GM08714 (cell line): ENCODE data around the gene SLC37A1.
A peak's percentile ranks its signal among the peaks of the same experiment; 100 is the strongest.

Experiments
- H3K4me3 ChIP-seq: fragments of 200-500 bp; sonication (Bioruptor generic); 2 replicates; pipeline ENCODE4 v1.5.1; 2014; ENCODE audit warnings: mild to moderate bottlenecking, low read length, inconsistent platforms
- ZNF274 ChIP-seq: IDR thresholded peaks from 2 replicates; pipeline ENCODE4 v1.6.1; 2012; ENCODE audit warnings: mild to moderate bottlenecking, low read depth, low read length

Gene SLC37A1

GRCh38 chr21:42535602-42536171 is 22.0 kb downstream of the SLC37A1 start:
- TF ChIP-seq ZNF274: no peak
- peak overlapping the region; percentile 0; the same call in 1 of the 2 replicates for H3K4me3 ChIP-seq

GRCh38 chr21:42536601-42537000 is 22.9 kb downstream of the SLC37A1 start:
- no peak for TF ChIP-seq ZNF274
- H3K4me3 ChIP-seq: no peak overlapping the region

- TF ChIP-seq ZNF274: no peak
- no peak overlapping the region for H3K4me3 ChIP-seq
Measured at GRCh38 chr21:42537106-42537742, 23.6 kb downstream of the SLC37A1 start.

- no peak for TF ChIP-seq ZNF274
- no peak overlapping the region for H3K4me3 ChIP-seq
Measured at GRCh38 chr21:42538479-42539275, 25.0 kb downstream of the SLC37A1 start.

- TF ChIP-seq ZNF274: no peak
Measured at GRCh38 chr21:42539342-42539741, 25.7 kb downstream of the SLC37A1 start.

GRCh38 chr21:42539931-42540343 is 26.3 kb downstream of the SLC37A1 start:
- no peak for TF ChIP-seq ZNF274
- H3K4me3 ChIP-seq: no peak overlapping the region

More at GRCh38 chr21:42539342-42539741, 25.7 kb downstream of the SLC37A1 start:
- no peak overlapping the region for H3K4me3 ChIP-seq

- H3K4me3 ChIP-seq: no peak overlapping the region
- no peak for TF ChIP-seq ZNF274
Measured at GRCh38 chr21:42540396-42540795, 26.7 kb downstream of the SLC37A1 start.

GRCh38 chr21:42541174-42541573 is 27.5 kb downstream of the SLC37A1 start:
- no peak overlapping the region for H3K4me3 ChIP-seq
- TF ChIP-seq ZNF274: no peak

- no peak overlapping the region for H3K4me3 ChIP-seq
- no peak for TF ChIP-seq ZNF274
Measured at GRCh38 chr21:42541618-42542017, 28.0 kb downstream of the SLC37A1 start.

GRCh38 chr21:42542196-42542595 is 28.5 kb downstream of the SLC37A1 start:
- TF ChIP-seq ZNF274: no peak
- H3K4me3 ChIP-seq: no peak overlapping the region

- no peak overlapping the region for H3K4me3 ChIP-seq
- no peak for TF ChIP-seq ZNF274
Measured at GRCh38 chr21:42542596-42542995, 28.9 kb downstream of the SLC37A1 start.

- H3K4me3 ChIP-seq: no peak overlapping the region
- no peak for TF ChIP-seq ZNF274
Measured at GRCh38 chr21:42543106-42543847, 29.6 kb downstream of the SLC37A1 start.

GRCh38 chr21:42544544-42544943 is 30.9 kb downstream of the SLC37A1 start:
- TF ChIP-seq ZNF274: no peak
- H3K4me3 ChIP-seq: no peak overlapping the region

GRCh38 chr21:42545317-42545716 is 31.7 kb downstream of the SLC37A1 start:
- H3K4me3 ChIP-seq: no peak overlapping the region
- no peak for TF ChIP-seq ZNF274
